Measurements from ENCODE around the gene VPS9D1. TPM values are rescaled to one million over a fixed set of nuclear protein-coding genes. Genes with fewer than 3 reads are reported as not detected.

Gene VPS9D1
- total RNA-seq, 1 donor from 2014 or later, result 1.6 TPM

GRCh38 chr16:89697161-89697615 is 23.5 kb downstream of the VPS9D1 start:
- peaks cover 4% of the 10 kb centered on the region for H3K4me1 ChIP-seq
- H3K9me3 ChIP-seq (ENCODE audit: low read depth), result no peaks in the 10 kb centered on the region
- Mint-ChIP-seq H3K36me3 (peaks cover 8% of the 10 kb centered on the region), H3K27ac (no peak overlapping the region), H3K4me1 (peaks cover 16% of the 10 kb centered on the region), H3K4me3 (no peak overlapping the region), H3K9me3 (no peaks in the 10 kb centered on the region), H3K27me3 (ENCODE audit: insufficient read depth, low read depth) (peaks cover 15% of the 10 kb centered on the region)
- H3F3A ChIP-seq (ENCODE audit: low read depth), result peaks cover 31% of the 10 kb centered on the region
- H3K9ac ChIP-seq, result no peak overlapping the region
- no peak overlapping the region for H2AFZ ChIP-seq (replicated peaks)
- H4K20me1 ChIP-seq (ENCODE audit: low read depth), result peaks cover 14% of the 10 kb centered on the region
- TF ChIP-seq EZH2phosphoT487 (IDR thresholded peaks at IDR 0.05) (no peak), EZH2 (IDR thresholded peaks at IDR 0.05) (no peak)
- TF ChIP-seq, protein P1, sequence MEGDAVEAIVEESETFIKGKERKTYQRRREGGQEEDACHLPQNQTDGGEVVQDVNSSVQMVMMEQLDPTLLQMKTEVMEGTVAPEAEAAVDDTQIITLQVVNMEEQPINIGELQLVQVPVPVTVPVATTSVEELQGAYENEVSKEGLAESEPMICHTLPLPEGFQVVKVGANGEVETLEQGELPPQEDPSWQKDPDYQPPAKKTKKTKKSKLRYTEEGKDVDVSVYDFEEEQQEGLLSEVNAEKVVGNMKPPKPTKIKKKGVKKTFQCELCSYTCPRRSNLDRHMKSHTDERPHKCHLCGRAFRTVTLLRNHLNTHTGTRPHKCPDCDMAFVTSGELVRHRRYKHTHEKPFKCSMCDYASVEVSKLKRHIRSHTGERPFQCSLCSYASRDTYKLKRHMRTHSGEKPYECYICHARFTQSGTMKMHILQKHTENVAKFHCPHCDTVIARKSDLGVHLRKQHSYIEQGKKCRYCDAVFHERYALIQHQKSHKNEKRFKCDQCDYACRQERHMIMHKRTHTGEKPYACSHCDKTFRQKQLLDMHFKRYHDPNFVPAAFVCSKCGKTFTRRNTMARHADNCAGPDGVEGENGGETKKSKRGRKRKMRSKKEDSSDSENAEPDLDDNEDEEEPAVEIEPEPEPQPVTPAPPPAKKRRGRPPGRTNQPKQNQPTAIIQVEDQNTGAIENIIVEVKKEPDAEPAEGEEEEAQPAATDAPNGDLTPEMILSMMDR (IDR thresholded peaks at IDR 0.05), result no peak
- no peak for DNase-seq (ENCODE audit: low spot score)
- H3K79me2 ChIP-seq (ENCODE audit: low read depth), result no peaks in the 10 kb centered on the region
- H3K36me3 ChIP-seq, result no peaks in the 10 kb centered on the region
- peaks cover 7% of the 10 kb centered on the region for H3K27me3 ChIP-seq
- no peak overlapping the region for H3K4me2 ChIP-seq
- no peak overlapping the region for H3K27ac ChIP-seq
- no peak overlapping the region for H3K4me3 ChIP-seq

- H3K9me3 ChIP-seq (ENCODE audit: low read depth), result no peaks in the 10 kb centered on the region
- no peak overlapping the region for H3K4me3 ChIP-seq
- Mint-ChIP-seq H3K27ac (no peak overlapping the region), H3K9me3 (no peaks in the 10 kb centered on the region), H3K27me3 (ENCODE audit: insufficient read depth, low read depth) (peaks cover 16% of the 10 kb centered on the region), H3K4me1 (peaks cover 16% of the 10 kb centered on the region), H3K36me3 (peaks cover 8% of the 10 kb centered on the region), H3K4me3 (no peak overlapping the region)
- no peaks in the 10 kb centered on the region for H3K36me3 ChIP-seq
- H3K4me1 ChIP-seq, result peaks cover 4% of the 10 kb centered on the region
- DNase-seq (ENCODE audit: low spot score), result no peak
- peaks cover 7% of the 10 kb centered on the region for H3K27me3 ChIP-seq
- H3K27ac ChIP-seq, result no peak overlapping the region
- no peak overlapping the region for H3K4me2 ChIP-seq
- no peaks in the 10 kb centered on the region for H3K79me2 ChIP-seq (ENCODE audit: low read depth)
- H3F3A ChIP-seq (ENCODE audit: low read depth), result peaks cover 28% of the 10 kb centered on the region
- H2AFZ ChIP-seq (replicated peaks), result no peak overlapping the region
- TF ChIP-seq EZH2 (IDR thresholded peaks at IDR 0.05) (no peak), EZH2phosphoT487 (IDR thresholded peaks at IDR 0.05) (no peak)
- TF ChIP-seq, protein P1 (IDR thresholded peaks at IDR 0.05), result no peak
- peaks cover 14% of the 10 kb centered on the region for H4K20me1 ChIP-seq (ENCODE audit: low read depth)
- no peak overlapping the region for H3K9ac ChIP-seq
These were observed 24.0 kb downstream of the VPS9D1 start for GRCh38 chr16:89696670-89697128.

DNA sequence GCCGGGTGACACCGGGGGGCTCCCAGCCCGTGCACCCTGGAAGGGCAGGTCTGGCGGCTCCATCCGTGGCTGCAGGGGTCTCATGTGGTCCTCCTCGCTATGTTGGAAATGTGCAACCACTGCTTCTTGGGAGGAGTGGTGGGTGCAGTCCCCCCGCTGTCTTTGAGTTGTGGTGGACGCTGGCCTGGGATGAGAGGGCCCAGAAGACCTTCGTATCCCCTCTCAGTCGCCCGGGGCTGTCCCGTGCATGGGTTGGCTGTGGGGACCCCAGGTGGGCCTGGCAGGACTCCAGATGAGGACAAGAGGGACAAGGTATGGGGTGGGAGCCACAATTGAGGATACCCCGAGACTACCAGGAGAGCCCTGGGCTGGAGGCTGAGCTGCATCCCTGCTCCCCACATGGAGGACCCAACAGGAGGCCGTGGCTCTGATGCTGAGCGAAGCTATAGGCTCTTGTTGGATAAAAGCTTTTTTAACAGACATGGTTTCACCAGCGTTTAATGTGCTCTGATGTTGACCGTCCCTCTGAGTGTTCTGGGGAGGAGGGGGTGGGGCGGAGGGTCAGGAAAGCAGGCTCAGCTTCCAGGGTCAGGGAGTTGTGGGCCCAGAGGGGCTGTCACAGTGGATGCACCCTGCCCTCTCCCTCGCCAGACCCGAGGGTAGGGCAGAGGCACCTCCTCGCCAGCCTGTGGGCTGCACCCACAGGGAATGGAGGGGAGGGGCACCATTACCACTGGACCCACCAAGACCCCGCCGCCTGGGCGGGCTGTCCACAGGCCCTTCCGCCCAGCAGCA is 24.6 kb downstream of the VPS9D1 start:
- H3K27ac ChIP-seq, result no peak overlapping the region
- H3K4me1 ChIP-seq, result peaks cover 4% of the 10 kb centered on the region
- Mint-ChIP-seq H3K9me3 (no peaks in the 10 kb centered on the region), H3K36me3 (peaks cover 8% of the 10 kb centered on the region), H3K27ac (no peak overlapping the region), H3K27me3 (ENCODE audit: insufficient read depth, low read depth) (peaks cover 18% of the 10 kb centered on the region), H3K4me1 (peaks cover 16% of the 10 kb centered on the region), H3K4me3 (no peak overlapping the region)
- peaks cover 6% of the 10 kb centered on the region for H3K27me3 ChIP-seq
- TF ChIP-seq EZH2 (IDR thresholded peaks at IDR 0.05) (no peak), EZH2phosphoT487 (IDR thresholded peaks at IDR 0.05) (no peak)
- TF ChIP-seq, protein P1 (IDR thresholded peaks at IDR 0.05), result no peak
- H3K9me3 ChIP-seq (ENCODE audit: low read depth), result no peaks in the 10 kb centered on the region
- no peak overlapping the region for H3K4me2 ChIP-seq
- no peak for DNase-seq (ENCODE audit: low spot score)
- no peak overlapping the region for H2AFZ ChIP-seq (replicated peaks)
- peaks cover 14% of the 10 kb centered on the region for H4K20me1 ChIP-seq (ENCODE audit: low read depth)
- no peak overlapping the region for H3K4me3 ChIP-seq
- H3K9ac ChIP-seq, result no peak overlapping the region
- no peaks in the 10 kb centered on the region for H3K36me3 ChIP-seq
- H3F3A ChIP-seq (ENCODE audit: low read depth), result peaks cover 23% of the 10 kb centered on the region
- no peaks in the 10 kb centered on the region for H3K79me2 ChIP-seq (ENCODE audit: low read depth)
